GM12878 (cell line): ENCODE results near the gene LTN1. TPM values are rescaled to one million over a fixed set of nuclear protein-coding genes. Genes with fewer than 3 reads are reported as not detected.

Experiments used
- ATF7 ChIP-seq: fragments of 450-650 bp; IDR thresholded peaks from 2 replicates; pipeline ENCODE4 v1.6.1; 2016; ENCODE audit warnings: low read depth, mild to moderate bottlenecking
- BCLAF1 ChIP-seq: fragments of 450-650 bp; IDR thresholded peaks from 2 replicates; pipeline ENCODE4 v1.6.1; 2017; ENCODE audit warnings: antibody characterized with exemption, mild to moderate bottlenecking, moderate library complexity
- CBX3 ChIP-seq: fragments of 200-600 bp; sonication (generic); IDR thresholded peaks from 2 replicates; pipeline ENCODE4 v1.6.1; 2016; ENCODE audit warnings: low read depth, borderline replicate concordance
- CBX5 ChIP-seq: sonication (generic); IDR thresholded peaks from 2 replicates; pipeline ENCODE4 v1.6.1; 2016; ENCODE audit warnings: low read depth, moderate library complexity, mild to moderate bottlenecking, inconsistent platforms
- CHD2 ChIP-seq: IDR thresholded peaks from 2 replicates; pipeline ENCODE4 v1.6.1; 2011; ENCODE audit warnings: low read depth, low read length, improper control_type of control experiment, borderline replicate concordance
- E4F1 ChIP-seq: fragments of 450-650 bp; IDR thresholded peaks from 2 replicates; pipeline ENCODE4 v1.6.1; 2018; ENCODE audit warnings: borderline replicate concordance, mild to moderate bottlenecking; ENCODE audit not compliant: partially characterized antibody
- KLF5 ChIP-seq: fragments of 450-650 bp; IDR thresholded peaks from 2 replicates; pipeline ENCODE4 v1.6.1; 2014; ENCODE audit warnings: mild to moderate bottlenecking; ENCODE audit not compliant: partially characterized antibody
- NR2F1 ChIP-seq: fragments of 450-650 bp; conservative IDR thresholded peaks from 2 replicates; pipeline ENCODE4 v1.6.1; 2017; ENCODE audit warnings: mild to moderate bottlenecking
- POLR2A ChIP-seq: IDR thresholded peaks from 2 replicates; pipeline ENCODE4 v1.6.1; 2011; ENCODE audit warnings: low read depth, mild to moderate bottlenecking, low read length
- RFX5 ChIP-seq: IDR thresholded peaks from 2 replicates; pipeline ENCODE4 v1.6.1; 2011; ENCODE audit warnings: low read depth, low read length, improper control_type of control experiment
- SMAD1 ChIP-seq: fragments of 450-650 bp; IDR thresholded peaks from 2 replicates; pipeline ENCODE4 v1.6.1; 2018; ENCODE audit warnings: mild to moderate bottlenecking, low read depth; ENCODE audit not compliant: partially characterized antibody
- SRF ChIP-seq, 2 experiments: IDR thresholded peaks; 2 replicates each; pipeline ENCODE4 v1.6.1; 2011; ENCODE audit warnings: low read depth in 2 of 2, low read length in 2 of 2, mild to moderate bottlenecking in 1 of 2, moderate library complexity in 1 of 2
- USF2 ChIP-seq: IDR thresholded peaks from 2 replicates; pipeline ENCODE4 v1.6.1; 2011; ENCODE audit warnings: low read depth, low read length, improper control_type of control experiment, borderline replicate concordance
- WRNIP1 ChIP-seq: IDR thresholded peaks from 2 replicates; pipeline ENCODE4 v1.6.1; 2011; ENCODE audit warnings: low read depth, low read length, improper control_type of control experiment, borderline replicate concordance
- ZBTB33 ChIP-seq: fragments of 450-650 bp; IDR thresholded peaks from 2 replicates; pipeline ENCODE4 v1.6.1; 2017; ENCODE audit warnings: mild to moderate bottlenecking
- ZBTB4 ChIP-seq: fragments of 450-650 bp; formaldehyde crosslinking; IDR thresholded peaks from 2 replicates; pipeline ENCODE4 v1.4.0; 2022; ENCODE audit warnings: mild to moderate bottlenecking, moderate library complexity
- ZNF207 ChIP-seq: fragments of 450-650 bp; IDR thresholded peaks from 2 replicates; pipeline ENCODE4 v1.6.1; 2014; ENCODE audit warnings: antibody characterized with exemption, mild to moderate bottlenecking, borderline replicate concordance
- ZNF622 ChIP-seq: fragments of 450-650 bp; IDR thresholded peaks from 2 replicates; pipeline ENCODE4 v1.6.1; 2017; ENCODE audit warnings: mild to moderate bottlenecking, inconsistent platforms
- polyA plus RNA-seq, 11 experiments: library from polyadenylated mRNA; depleted of rRNA in 4 of 11; unstranded in 6 of 11; stranded (reverse) in 5 of 11; fragments of >200 nt; fragmentation: Nextera tagmentation in 4 of 11; fragmentation: Illumina TruSeq in 1 of 11; extraction: Ambion mirVana in 4 of 11; extraction: Trizol in 1 of 11; gene quantifications; 1 replicate in 1 of 11; 2 replicates in 10 of 11; pipeline versions ENCODE4 v1.2.1 to v1.2.3, GENCODE V29; 2011 to 2016; ENCODE audit warnings: inconsistent platforms in 2 of 11, missing spikeins in 2 of 11, low read depth in 1 of 11
- total RNA-seq, 4 experiments: library from RNA; depleted of rRNA in 3 of 4; stranded (reverse); fragments of >200 nt in 3 of 4; fragmentation: Illumina TruSeq in 1 of 4; extraction: Trizol in 1 of 4; gene quantifications; 2 replicates each; pipeline versions ENCODE4 v1.2.1 to v1.2.3, GENCODE V29; 2013 to 2021

LTN1 gene
- total and polyA plus RNA-seq, 10 of the 15 experiments (the other 5 are each of a cell fraction or from before 2014, with no cell fraction given), result 3.5 to 17.3 (median 12.3) TPM

GRCh38 chr21:29002442-29003144, 9.9 kb upstream of the LTN1 start (continued):
- no peak for TF ChIP-seq BCLAF1
- no peak for TF ChIP-seq ZBTB4
- TF ChIP-seq KLF5, result peak; percentile 81
- no peak for TF ChIP-seq WRNIP1
- no peak for TF ChIP-seq ZNF622
- peak; percentile 58; the same call in 1 of the 2 replicates for TF ChIP-seq CBX5
- peak; percentile 53 for TF ChIP-seq E4F1
- peak; percentile 74; the same call in 1 of the 2 replicates for TF ChIP-seq CHD2
- no peak for TF ChIP-seq SRF (IDR thresholded peaks at IDR 0.05; ENCODE audit: low read depth in 2 of 2, low read length in 2 of 2)
- no peak for TF ChIP-seq ZBTB33
- peak; percentile 77; the same call in 1 of the 2 replicates for TF ChIP-seq ZNF207
- TF ChIP-seq ATF7, result peak; percentile 62
- TF ChIP-seq POLR2A, result peak; percentile 99
- 0 out of 2 replicates have a peak, but pooled peaks have one; percentile 29 for TF ChIP-seq NR2F1
- peak; percentile 66 for TF ChIP-seq SMAD1
- TF ChIP-seq USF2, result no peak
- no peak for TF ChIP-seq CBX3
- 0 out of 2 replicates have a peak, but pooled peaks have one; percentile 40 for TF ChIP-seq RFX5
